Stimulated activated CD4-positive, alpha-beta T cell treated with anti-CD3 and anti-CD28 coated beads, Interleukin-12 subunit alpha, Interleukin-12 subunit beta, amount 100 ng/mL, for 4 hours (primary cell): ENCODE results near the gene OR2T29.
"Not testable (repeated sequence)": the region's sequence is repeated elsewhere in the genome, so short reads cannot be mapped to it uniquely, and the experiment has no call there.

Source experiments
- DNase-seq: peaks from one replicate; pipeline ENCODE4 v3.0.0-alpha.2; 2020

OR2T29 gene

GRCh38 chr1:248562672-248563071 is at the start of gene OR2T29:
TSS of gene OR2T29 (minus strand) at chr1:248562772. CDS start at chr1:248559491, 3,281 bp downstream.
- not testable (repeated sequence) for DNase-seq

GRCh38 chr1:248611883-248612414 is 49.4 kb upstream of the OR2T29 start:
- no peak for DNase-seq

DNA sequence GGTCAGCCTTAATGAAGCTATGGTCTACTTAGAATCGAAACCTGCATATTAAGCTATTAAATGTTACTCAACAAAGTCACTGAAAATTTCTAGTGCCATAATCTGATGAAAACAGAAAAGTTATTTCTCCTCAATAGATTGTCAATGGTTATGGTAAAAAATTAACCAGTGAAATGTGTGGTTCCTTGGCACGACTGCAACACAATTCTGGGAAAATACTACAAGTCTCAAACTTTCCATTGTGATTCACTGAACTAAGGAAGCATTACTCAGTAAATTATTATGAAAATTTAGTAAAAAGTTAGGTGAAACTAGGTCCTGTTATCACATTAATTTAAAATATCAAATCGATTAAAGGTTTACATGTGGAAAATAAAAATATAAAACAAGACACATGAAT is 47.7 kb upstream of the OR2T29 start:
- no peak for DNase-seq

GRCh38 chr1:248599396-248599795 is 36.8 kb upstream of the OR2T29 start:
- DNase-seq: no peak

- DNase-seq: no peak
These were observed 35.0 kb upstream of the OR2T29 start, which contains the start of gene OR2T10 for GRCh38 chr1:248597589-248597988. TSS of gene OR2T10 (minus strand) at chr1:248597700. CDS start at chr1:248593768, 3,932 bp downstream.

- DNase-seq: no peak
These were observed 34.0 kb upstream of the OR2T29 start for GRCh38 chr1:248596615-248597014.

GRCh38 chr1:248593226-248593625 is 30.7 kb upstream of the OR2T29 start:
- no peak for DNase-seq

DNA sequence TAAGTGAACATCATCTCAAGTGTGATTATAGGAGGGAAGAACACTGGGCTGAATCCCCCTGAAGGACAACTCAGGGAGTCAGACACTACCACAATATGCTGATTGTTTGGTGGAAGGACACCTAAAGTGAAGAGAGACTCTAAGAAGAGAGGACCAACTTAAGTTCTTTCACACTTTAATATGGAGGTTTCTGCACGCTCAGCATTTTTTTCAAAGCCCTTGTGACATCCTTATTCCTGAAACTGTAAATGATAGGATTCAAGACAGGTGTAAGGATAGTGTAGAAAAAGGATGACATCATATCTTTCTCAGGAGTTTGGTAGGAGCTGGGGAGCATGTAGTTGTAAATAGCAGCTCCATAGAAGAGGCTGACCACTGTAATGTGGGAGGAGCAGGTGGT is 30.1 kb upstream of the OR2T29 start:
- no peak for DNase-seq

DNA sequence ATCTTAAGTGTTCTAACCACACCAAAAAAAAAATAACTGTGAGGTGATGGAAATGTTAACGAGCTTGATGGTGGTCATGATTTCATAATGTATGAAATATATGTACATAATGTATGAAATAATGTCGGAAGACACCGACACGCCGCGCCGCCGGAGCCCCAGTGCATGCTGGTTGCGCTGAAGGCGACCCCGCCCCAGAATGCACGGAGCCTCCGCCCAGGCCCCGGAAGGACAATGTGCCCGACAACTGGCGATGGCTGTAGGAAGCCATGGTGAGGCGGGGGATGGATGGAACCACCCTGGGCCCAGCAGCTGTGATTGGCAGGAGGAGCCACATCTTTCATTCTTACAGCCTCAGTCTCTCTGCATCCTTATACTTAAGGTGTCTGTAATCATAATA is 27.5 kb upstream of the OR2T29 start:
- no peak for DNase-seq

- DNase-seq: no peak
These were observed 26.8 kb upstream of the OR2T29 start for GRCh38 chr1:248589334-248589733.

DNA sequence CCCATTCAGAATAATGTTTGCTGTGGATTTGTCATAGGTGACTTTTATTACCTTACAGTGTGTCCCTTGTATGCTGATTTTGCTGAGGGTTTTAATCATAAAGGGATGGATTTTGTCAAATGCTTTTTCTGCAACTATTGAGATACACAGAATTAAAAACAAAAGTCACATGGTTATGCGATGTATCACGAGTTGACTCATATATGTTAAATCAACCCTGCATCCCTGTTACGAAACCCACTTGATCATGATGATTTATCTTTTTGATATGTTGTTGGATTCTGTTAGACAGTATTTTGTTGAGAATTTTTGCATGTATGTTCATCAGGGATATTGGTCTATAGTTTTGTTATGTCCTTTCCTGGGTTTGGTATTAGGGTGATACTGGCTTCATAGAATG is 22.7 kb upstream of the OR2T29 start:
- no peak for DNase-seq

GRCh38 chr1:248576260-248576980 is 13.8 kb upstream of the OR2T29 start:
- DNase-seq: no peak

GRCh38 chr1:248574657-248575056 is 12.1 kb upstream of the OR2T29 start, which contains the start of gene OR2T34:
TSS of gene OR2T34 (minus strand) at chr1:248574757. CDS start at chr1:248574757, 0 bp downstream.
- not testable (repeated sequence) for DNase-seq

DNA sequence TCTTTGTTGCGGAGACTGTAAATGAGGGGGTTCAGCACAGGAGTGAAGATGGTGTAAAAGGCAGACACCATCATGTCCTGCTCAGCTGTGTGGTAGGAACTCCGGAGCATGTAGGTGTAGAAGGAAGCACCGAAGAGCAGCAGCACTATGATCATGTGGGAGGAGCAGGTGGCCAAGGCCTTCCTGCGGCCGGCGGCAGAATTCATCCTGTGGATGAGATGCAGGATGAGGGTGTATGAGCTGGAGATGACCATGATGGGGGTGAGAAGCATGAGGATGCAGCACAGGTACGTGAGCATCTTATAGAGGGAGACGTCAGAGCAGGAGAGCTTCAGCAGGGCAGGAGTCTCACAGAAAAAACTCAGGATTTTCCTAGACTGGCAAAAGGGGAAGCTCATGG is 11.3 kb upstream of the OR2T29 start:
- DNase-seq: not testable (repeated sequence)

DNA sequence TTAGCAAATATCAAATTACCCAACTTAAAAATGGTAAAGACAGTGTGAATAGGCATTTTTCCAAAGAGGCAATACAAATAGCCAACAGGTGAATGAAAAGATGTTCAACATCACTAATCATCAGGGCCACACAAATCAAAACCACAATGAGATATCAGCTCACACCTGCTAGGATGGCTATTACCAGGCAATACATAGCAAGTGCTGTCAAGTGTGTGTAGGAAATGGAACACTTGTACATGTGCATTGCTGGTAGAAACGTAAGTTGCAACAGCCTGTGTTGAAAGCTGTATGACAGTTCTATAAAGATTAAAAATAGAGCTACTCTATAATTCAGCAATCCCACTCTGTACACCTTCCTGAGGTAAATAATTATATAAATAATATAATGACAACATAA is 9.5 kb upstream of the OR2T29 start:
- not testable (repeated sequence) for DNase-seq

- DNase-seq: not testable (repeated sequence)
These were observed 8.2 kb upstream of the OR2T29 start for GRCh38 chr1:248570811-248571210.

- DNase-seq: not testable (repeated sequence)
These were observed 6.5 kb upstream of the OR2T29 start for GRCh38 chr1:248569049-248569448.

GRCh38 chr1:248565530-248566373 is 3.2 kb upstream of the OR2T29 start:
- not testable (repeated sequence) for DNase-seq

DNA sequence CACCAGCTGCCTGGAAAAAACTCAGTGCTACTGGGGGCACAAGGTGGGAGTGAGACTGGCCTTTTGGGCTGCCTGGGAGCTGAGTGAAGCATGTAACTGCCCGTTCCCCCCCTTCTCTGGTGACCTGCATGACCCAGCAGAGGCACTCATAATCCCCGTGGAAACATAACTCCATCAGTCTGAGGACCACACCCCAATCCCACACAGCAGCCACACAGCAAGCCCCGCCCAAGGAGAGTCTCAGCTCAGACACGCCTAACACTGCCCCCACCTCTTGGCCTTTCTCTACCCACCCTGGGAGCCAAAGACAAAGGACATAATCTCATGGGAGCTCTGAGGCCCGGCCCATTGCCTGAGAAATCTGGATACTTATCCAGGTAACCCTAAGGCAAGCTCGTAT is 11.5 kb downstream of the OR2T29 start:
- DNase-seq: not testable (repeated sequence)

- DNase-seq: not testable (repeated sequence)
These were observed 15.2 kb downstream of the OR2T29 start for GRCh38 chr1:248547383-248547782.

- DNase-seq: not testable (repeated sequence)
These were observed 25.1 kb downstream of the OR2T29 start for GRCh38 chr1:248537449-248537848.

DNA sequence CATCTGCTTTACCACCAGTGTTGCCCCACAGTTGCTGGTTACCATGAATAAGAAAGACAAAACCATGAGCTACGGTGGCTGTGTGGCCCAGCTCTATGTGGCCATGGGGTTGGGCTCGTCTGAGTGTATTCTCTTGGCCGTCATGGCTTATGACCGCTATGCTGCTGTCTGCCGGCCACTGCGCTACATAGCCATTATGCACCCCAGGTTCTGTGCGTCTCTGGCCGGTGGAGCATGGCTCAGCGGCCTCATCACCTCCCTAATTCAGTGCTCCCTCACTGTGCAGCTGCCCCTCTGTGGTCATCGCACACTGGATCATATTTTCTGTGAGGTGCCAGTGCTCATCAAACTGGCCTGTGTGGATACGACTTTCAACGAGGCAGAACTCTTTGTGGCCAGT is 40.7 kb downstream of the OR2T29 start:
- no peak for DNase-seq

DNA sequence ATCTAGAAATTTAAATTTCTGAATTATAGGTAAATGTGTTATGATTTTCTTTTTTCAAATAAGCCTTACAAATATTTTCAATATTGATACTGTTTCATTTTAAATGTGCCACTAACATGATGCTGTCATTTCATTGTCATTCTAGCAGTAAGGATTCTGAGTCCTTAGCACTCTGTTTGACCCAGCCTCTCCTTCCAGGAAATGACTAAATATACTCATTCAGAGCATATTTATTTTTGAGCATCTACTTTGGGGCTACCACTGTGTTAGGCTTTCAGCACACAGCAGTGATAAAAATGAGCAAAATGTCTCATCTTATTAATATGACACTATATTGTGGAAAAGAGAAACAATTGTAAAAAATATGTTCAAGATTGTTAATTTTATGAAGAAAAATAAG is 52.4 kb downstream of the OR2T29 start:
- not testable (repeated sequence) for DNase-seq

GRCh38 chr1:248507773-248508172 is 54.8 kb downstream of the OR2T29 start, which contains the start of gene OR2G6:
TSS of gene OR2G6 (plus strand) at chr1:248508073. CDS start at chr1:248521647, 13,574 bp downstream.
- not testable (repeated sequence) for DNase-seq
